NCI-H82 treated with DMSO at 0.1 percent for 48 hours (cell line): ENCODE results near the gene SAMD4B.

Experiments used
- DNase-seq: peaks from one replicate; lab custom pipeline; 2025; ENCODE audit not compliant: unreplicated experiment; lab: John Stamatoyannopoulos, UW

Gene SAMD4B

GRCh38 chr19:39389631-39390414 is 47.6 kb downstream of the SAMD4B start:
- no peak for DNase-seq

GRCh38 chr19:39390451-39390750 is 48.2 kb downstream of the SAMD4B start:
- DNase-seq, result no peak

GRCh38 chr19:39390751-39391437 is 48.7 kb downstream of the SAMD4B start, which contains the start of the genes MED29 and PAF1:
TSS of gene MED29 (plus strand) at chr19:39391378. CDS start at chr19:39391423, 45 bp downstream.
TSS of gene PAF1 (minus strand) at chr19:39391106. CDS start at chr19:39390864, 242 bp downstream.
- DNase-seq, result peak; percentile 100

- peak; percentile 38 for DNase-seq
These were observed 55.4 kb downstream of the SAMD4B start for GRCh38 chr19:39397360-39398296.

GRCh38 chr19:39398297-39398864 is 56.2 kb downstream of the SAMD4B start:
- DNase-seq, result no peak

GRCh38 chr19:39399668-39400050 is 57.4 kb downstream of the SAMD4B start:
- no peak for DNase-seq

GRCh38 chr19:39400061-39400460 is 57.8 kb downstream of the SAMD4B start:
- no peak for DNase-seq

- DNase-seq, result no peak
These were observed 58.9 kb downstream of the SAMD4B start for GRCh38 chr19:39401070-39401548.

GRCh38 chr19:39401549-39402345 is 59.5 kb downstream of the SAMD4B start:
- no peak for DNase-seq

- no peak for DNase-seq
These were observed 60.4 kb downstream of the SAMD4B start for GRCh38 chr19:39402346-39403300.

GRCh38 chr19:39403331-39404312 is 61.4 kb downstream of the SAMD4B start:
- DNase-seq, result peak; percentile 94

- no peak for DNase-seq
These were observed 63.2 kb downstream of the SAMD4B start for GRCh38 chr19:39405261-39405957.

- no peak for DNase-seq
These were observed 63.9 kb downstream of the SAMD4B start for GRCh38 chr19:39405958-39406655.

GRCh38 chr19:39406656-39407409 is 64.6 kb downstream of the SAMD4B start, which contains the start of gene ZFP36:
TSS of gene ZFP36 (plus strand) at chr19:39406847. CDS start at chr19:39406905, 58 bp downstream.
- no peak for DNase-seq

- DNase-seq, result no peak
These were observed 65.1 kb downstream of the SAMD4B start for GRCh38 chr19:39407410-39407659.
